HCT116 (cell line): Measurements from ENCODE around the gene PROK2. TPM values are rescaled to one million over a fixed set of nuclear protein-coding genes. Genes with fewer than 3 reads are reported as not detected.

Experiments
- ATAC-seq: fragments of 200-7000 bp; cut with Tn5 transposase; 2 replicates; pipeline ENCODE4 v1.9.1; 2020; ENCODE audit warnings: mild to moderate bottlenecking, moderate library complexity
- BruUV-seq: library from RNA; stranded (reverse); fragments of 400-500 nt; replicated peaks from 2 replicates; lab custom pipeline; 2021; lab: Mats Ljungman, UMichigan
- CTCF ChIA-PET: fragments of 300-600 bp; sonication (Branson Sonifier 250); formaldehyde crosslinking; loops from one replicate; lab custom pipeline; 2021; ENCODE audit warnings: antibody characterized with exemption; lab: Charles Lee
- POLR2A ChIA-PET: fragments of 300-600, 350-600 bp; sonication (Branson Sonifier 250); formaldehyde crosslinking; loops from one replicate; lab custom pipeline; 2021; ENCODE audit warnings: antibody characterized with exemption; lab: Charles Lee
- RAD21 ChIA-PET, 2 experiments: fragments of 300-600 bp; sonication (Branson Sonifier 250); formaldehyde crosslinking; loops; one replicate each; lab custom pipeline; 2023; ENCODE audit warnings: low total read pairs in 2 of 2; ENCODE audit not compliant: uncharacterized antibody in 2 of 2, unreplicated experiment in 2 of 2, low non-redundant PET in 1 of 2; lab: Charles Lee
- DNase-seq: peaks from one replicate; pipeline ENCODE4 v3.0.0-alpha.2; 2010; ENCODE audit warnings: low read depth, low spot score
- H2AFZ ChIP-seq: fragments of 200-600 bp; shearing (Covaris generic), sonication (generic); 2 replicates; pipeline ENCODE4 v1.6.1; 2017; ENCODE audit warnings: low read depth, mixed run types, mixed read lengths, antibody characterized with exemption, low read length; ENCODE audit not compliant: poor library complexity, severe bottlenecking
- H3K27ac ChIP-seq: 2 replicates; pipeline ENCODE4 v1.5.1; 2012; ENCODE audit warnings: low read depth, low read length
- H3K27me3 ChIP-seq: fragments of 200-600 bp; sonication (generic); 2 replicates; pipeline ENCODE4 v1.6.1; 2016; ENCODE audit warnings: mixed run types, low read length, mixed read lengths; ENCODE audit not compliant: insufficient read depth
- H3K36me3 ChIP-seq, 2 experiments: fragments of 200-500 bp in 1 of 2; fragments of 200-600 bp in 1 of 2; sonication (Bioruptor generic) in 1 of 2; sonication (generic) in 1 of 2; 2 replicates each; pipeline versions ENCODE4 v1.5.1 to v1.6.1; 2014 to 2016; ENCODE audit warnings: low read length in 2 of 2, inconsistent platforms in 1 of 2, mixed read lengths in 1 of 2, mixed run types in 1 of 2; ENCODE audit not compliant: insufficient read depth in 2 of 2, control insufficient read depth in 1 of 2
- H3K4me1 ChIP-seq, 2 experiments: fragments of 200-600 bp in 1 of 2; sonication (generic) in 1 of 2; 2 replicates each; pipeline versions ENCODE4 v1.5.1 to v1.6.1; 2012 to 2017; ENCODE audit warnings: low read length in 2 of 2, inconsistent platforms in 1 of 2, mild to moderate bottlenecking in 1 of 2, mixed read lengths in 1 of 2, mixed run types in 1 of 2, moderate library complexity in 1 of 2; ENCODE audit not compliant: insufficient read depth in 2 of 2, control insufficient read depth in 1 of 2
- H3K4me2 ChIP-seq: fragments of 200-600 bp; sonication (generic); 2 replicates; pipeline ENCODE4 v1.6.1; 2017; ENCODE audit warnings: mixed run types, low read length, mixed read lengths
- H3K4me3 ChIP-seq, 2 experiments: fragments of 200-600 bp in 1 of 2; sonication (generic) in 1 of 2; replicated peaks in 1 of 2; 2 replicates each; pipeline ENCODE4 v1.5.1; 2011 to 2016; ENCODE audit warnings: low read length in 2 of 2, control low read depth in 1 of 2, low read depth in 1 of 2, mild to moderate bottlenecking in 1 of 2, mixed read lengths in 1 of 2, mixed run types in 1 of 2
- H3K79me2 ChIP-seq: fragments of 200-600 bp; sonication (generic); 2 replicates; pipeline ENCODE4 v1.6.1; 2017; ENCODE audit warnings: mild to moderate bottlenecking, mixed run types, low read length, moderate library complexity, mixed read lengths; ENCODE audit not compliant: insufficient read depth
- H3K9ac ChIP-seq: fragments of 200-600 bp; sonication (generic); 2 replicates; pipeline ENCODE4 v1.6.1; 2016; ENCODE audit warnings: low read length, mixed read lengths
- H3K9me2 ChIP-seq: fragments of 200-600 bp; sonication (generic), shearing (Covaris generic); 2 replicates; pipeline ENCODE4 v1.6.1; 2017; ENCODE audit warnings: mixed run types, mild to moderate bottlenecking, moderate library complexity; ENCODE audit not compliant: insufficient read depth
- H3K9me3 ChIP-seq, 2 experiments: fragments of 200-500 bp in 1 of 2; fragments of 200-600 bp in 1 of 2; sonication (Bioruptor generic) in 1 of 2; sonication (generic) in 1 of 2; 2 replicates each; pipeline ENCODE4 v1.6.1; 2014 to 2017; ENCODE audit warnings: low read length in 2 of 2, mixed read lengths in 2 of 2, inconsistent platforms in 1 of 2, low read depth in 1 of 2, mild to moderate bottlenecking in 1 of 2, mixed run types in 1 of 2, moderate library complexity in 1 of 2; ENCODE audit not compliant: control insufficient read depth in 1 of 2, insufficient read depth in 1 of 2
- H4K20me1 ChIP-seq: fragments of 200-600 bp; sonication (generic), shearing (Covaris generic); 2 replicates; pipeline ENCODE4 v1.6.1; 2017; ENCODE audit warnings: mixed run types, mild to moderate bottlenecking, moderate library complexity; ENCODE audit not compliant: insufficient read depth
- CBX3 ChIP-seq: IDR thresholded peaks from 2 replicates; pipeline ENCODE4 v1.6.1; 2012; ENCODE audit warnings: low read depth
- EZH2phosphoT487 ChIP-seq: fragments of 200-600 bp; IDR thresholded peaks from 2 replicates; pipeline ENCODE4 v1.6.1; 2018; ENCODE audit warnings: antibody characterized with exemption, borderline replicate concordance
- FOSL1 ChIP-seq: IDR thresholded peaks from 2 replicates; pipeline ENCODE4 v1.6.1; 2012; ENCODE audit warnings: low read depth
- SRF ChIP-seq: IDR thresholded peaks from 2 replicates; pipeline ENCODE4 v1.6.1; 2012; ENCODE audit warnings: low read depth
- intact Hi-C: fragments of 100-400 bp; cut with micrococcal nuclease; formaldehyde crosslinking; loops from 2 replicates; pipeline ENCODE4 v1.10.0; 2022
- total RNA-seq: library from RNA; stranded (reverse); gene quantifications from one replicate; pipeline ENCODE4 v1.2.1, GENCODE V29; 2021; ENCODE audit not compliant: unreplicated experiment
- TF ChIP-seq, protein P1 (sequence below), 3 experiments: fragments of 200-600 bp in 1 of 3; sonication (generic) in 1 of 3; IDR thresholded peaks in 2 of 3; conservative IDR thresholded peaks in 1 of 3; 2 replicates each; pipeline ENCODE4 v1.5.1; 2012 to 2017; ENCODE audit warnings: low read depth in 2 of 3, low read length in 2 of 3, antibody characterized with exemption in 1 of 3, borderline replicate concordance in 1 of 3, control low read depth in 1 of 3, mild to moderate bottlenecking in 1 of 3, mixed read lengths in 1 of 3, mixed run types in 1 of 3, moderate library complexity in 1 of 3; ENCODE audit not compliant: insufficient read depth in 1 of 3
- TF ChIP-seq, protein P2 (sequence below): IDR thresholded peaks from 2 replicates; pipeline ENCODE4 v1.6.1; 2012
- TF ChIP-seq, protein P3 (sequence below): IDR thresholded peaks from 2 replicates; pipeline ENCODE4 v1.6.1; 2011; ENCODE audit warnings: mild to moderate bottlenecking, low read length, moderate library complexity; ENCODE audit not compliant: insufficient replicate concordance; ENCODE audit errors: extremely low read depth

Gene PROK2
- total RNA-seq, 1 experiment from 2014 or later, result not detected

DNA sequence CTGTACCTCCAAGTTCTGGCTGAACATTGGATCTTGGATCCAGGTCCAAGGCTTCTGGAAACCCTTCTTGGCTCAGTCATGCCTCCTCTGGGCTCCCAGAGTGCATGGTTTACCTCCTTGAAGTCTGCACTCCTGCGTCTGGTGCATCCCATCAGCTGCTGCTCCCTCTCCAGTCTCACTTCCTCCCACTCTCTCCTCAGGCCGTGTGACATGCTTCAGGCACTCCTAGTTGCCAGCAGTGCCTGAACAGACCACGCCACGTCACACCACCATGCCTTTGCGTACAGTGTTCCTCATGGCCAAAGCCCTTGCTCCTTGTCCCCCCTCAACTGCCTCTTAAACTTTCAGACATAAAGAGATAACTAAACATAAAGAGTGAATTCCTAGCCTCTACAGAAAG lies 25.5 kb downstream of the PROK2 start:
- H3K27ac ChIP-seq, result no peak overlapping the region
- no peaks in the 10 kb centered on the region for H3K9me3 ChIP-seq
- POLR2A ChIA-PET, result no interaction called here
- H3K9ac ChIP-seq, result no peak overlapping the region
- H2AFZ ChIP-seq, result no peak overlapping the region
- H3K4me3 ChIP-seq, result no peak overlapping the region
- TF ChIP-seq, protein P1, sequence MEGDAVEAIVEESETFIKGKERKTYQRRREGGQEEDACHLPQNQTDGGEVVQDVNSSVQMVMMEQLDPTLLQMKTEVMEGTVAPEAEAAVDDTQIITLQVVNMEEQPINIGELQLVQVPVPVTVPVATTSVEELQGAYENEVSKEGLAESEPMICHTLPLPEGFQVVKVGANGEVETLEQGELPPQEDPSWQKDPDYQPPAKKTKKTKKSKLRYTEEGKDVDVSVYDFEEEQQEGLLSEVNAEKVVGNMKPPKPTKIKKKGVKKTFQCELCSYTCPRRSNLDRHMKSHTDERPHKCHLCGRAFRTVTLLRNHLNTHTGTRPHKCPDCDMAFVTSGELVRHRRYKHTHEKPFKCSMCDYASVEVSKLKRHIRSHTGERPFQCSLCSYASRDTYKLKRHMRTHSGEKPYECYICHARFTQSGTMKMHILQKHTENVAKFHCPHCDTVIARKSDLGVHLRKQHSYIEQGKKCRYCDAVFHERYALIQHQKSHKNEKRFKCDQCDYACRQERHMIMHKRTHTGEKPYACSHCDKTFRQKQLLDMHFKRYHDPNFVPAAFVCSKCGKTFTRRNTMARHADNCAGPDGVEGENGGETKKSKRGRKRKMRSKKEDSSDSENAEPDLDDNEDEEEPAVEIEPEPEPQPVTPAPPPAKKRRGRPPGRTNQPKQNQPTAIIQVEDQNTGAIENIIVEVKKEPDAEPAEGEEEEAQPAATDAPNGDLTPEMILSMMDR (IDR thresholded peaks at IDR 0.05 in 2 of 3, conservative IDR thresholded peaks at IDR 0.05 in 1 of 3; ENCODE audit: borderline replicate concordance in 1 of 3, insufficient read depth in 1 of 3, low read depth in 2 of 3, low read length in 2 of 3), result no peak
- TF ChIP-seq CBX3 (no peak), EZH2phosphoT487 (no peak), FOSL1 (no peak), SRF (no peak)
- TF ChIP-seq, protein P2, sequence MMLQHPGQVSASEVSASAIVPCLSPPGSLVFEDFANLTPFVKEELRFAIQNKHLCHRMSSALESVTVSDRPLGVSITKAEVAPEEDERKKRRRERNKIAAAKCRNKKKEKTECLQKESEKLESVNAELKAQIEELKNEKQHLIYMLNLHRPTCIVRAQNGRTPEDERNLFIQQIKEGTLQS, result no peak
- TF ChIP-seq, protein P3, sequence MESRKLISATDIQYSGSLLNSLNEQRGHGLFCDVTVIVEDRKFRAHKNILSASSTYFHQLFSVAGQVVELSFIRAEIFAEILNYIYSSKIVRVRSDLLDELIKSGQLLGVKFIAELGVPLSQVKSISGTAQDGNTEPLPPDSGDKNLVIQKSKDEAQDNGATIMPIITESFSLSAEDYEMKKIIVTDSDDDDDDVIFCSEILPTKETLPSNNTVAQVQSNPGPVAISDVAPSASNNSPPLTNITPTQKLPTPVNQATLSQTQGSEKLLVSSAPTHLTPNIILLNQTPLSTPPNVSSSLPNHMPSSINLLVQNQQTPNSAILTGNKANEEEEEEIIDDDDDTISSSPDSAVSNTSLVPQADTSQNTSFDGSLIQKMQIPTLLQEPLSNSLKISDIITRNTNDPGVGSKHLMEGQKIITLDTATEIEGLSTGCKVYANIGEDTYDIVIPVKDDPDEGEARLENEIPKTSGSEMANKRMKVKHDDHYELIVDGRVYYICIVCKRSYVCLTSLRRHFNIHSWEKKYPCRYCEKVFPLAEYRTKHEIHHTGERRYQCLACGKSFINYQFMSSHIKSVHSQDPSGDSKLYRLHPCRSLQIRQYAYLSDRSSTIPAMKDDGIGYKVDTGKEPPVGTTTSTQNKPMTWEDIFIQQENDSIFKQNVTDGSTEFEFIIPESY, result no peak
- H3K4me2 ChIP-seq, result no peak overlapping the region
- RAD21 ChIA-PET, result no interaction called here
- no peaks in the 10 kb centered on the region for H3K9me2 ChIP-seq
- CTCF ChIA-PET, result no interaction called here
- H3K27me3 ChIP-seq, result peaks cover 19% of the 10 kb centered on the region
- intact Hi-C loops, result no loop called here
- no TSS peak for BruUV-seq
- H3K4me1 ChIP-seq, result no peaks in the 10 kb centered on the region
- H4K20me1 ChIP-seq, result no peaks in the 10 kb centered on the region
- ATAC-seq, result no peak
- H3K79me2 ChIP-seq, result no peaks in the 10 kb centered on the region
- DNase-seq, result no peak
- H3K36me3 ChIP-seq, result no peaks in the 10 kb centered on the region
